ENCODE data around the gene CPLX1. TPM values are rescaled to one million over a fixed set of nuclear protein-coding genes. Genes with fewer than 3 reads are reported as not detected.

CPLX1 gene
- total RNA-seq, 4 donors from 2014 or later, result 0.35 to 0.67 TPM; not detected in 2

- DNase-seq, result peak in 1 of 3 donors; percentile 44
- no peak for TF ChIP-seq POLR2A (IDR thresholded peaks at IDR 0.05)
- TF ChIP-seq, protein P1, sequence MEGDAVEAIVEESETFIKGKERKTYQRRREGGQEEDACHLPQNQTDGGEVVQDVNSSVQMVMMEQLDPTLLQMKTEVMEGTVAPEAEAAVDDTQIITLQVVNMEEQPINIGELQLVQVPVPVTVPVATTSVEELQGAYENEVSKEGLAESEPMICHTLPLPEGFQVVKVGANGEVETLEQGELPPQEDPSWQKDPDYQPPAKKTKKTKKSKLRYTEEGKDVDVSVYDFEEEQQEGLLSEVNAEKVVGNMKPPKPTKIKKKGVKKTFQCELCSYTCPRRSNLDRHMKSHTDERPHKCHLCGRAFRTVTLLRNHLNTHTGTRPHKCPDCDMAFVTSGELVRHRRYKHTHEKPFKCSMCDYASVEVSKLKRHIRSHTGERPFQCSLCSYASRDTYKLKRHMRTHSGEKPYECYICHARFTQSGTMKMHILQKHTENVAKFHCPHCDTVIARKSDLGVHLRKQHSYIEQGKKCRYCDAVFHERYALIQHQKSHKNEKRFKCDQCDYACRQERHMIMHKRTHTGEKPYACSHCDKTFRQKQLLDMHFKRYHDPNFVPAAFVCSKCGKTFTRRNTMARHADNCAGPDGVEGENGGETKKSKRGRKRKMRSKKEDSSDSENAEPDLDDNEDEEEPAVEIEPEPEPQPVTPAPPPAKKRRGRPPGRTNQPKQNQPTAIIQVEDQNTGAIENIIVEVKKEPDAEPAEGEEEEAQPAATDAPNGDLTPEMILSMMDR (IDR thresholded peaks at IDR 0.05), result no peak
- Histone ChIP-seq H3K36me3 (no peaks in the 10 kb centered on the region), H3K9me3 (peaks cover 0 to 10% (median 0%) of the 10 kb centered on the region in 4 donors), H3K4me1 (peaks cover 0 to 7% (median 4%) of the 10 kb centered on the region in 4 donors), H3K27ac (no peak overlapping the region), H3K27me3 (peaks cover 0 to 12% of the 10 kb centered on the region in 2 donors), H3K4me3 (no peak overlapping the region)
These were observed 4.9 kb upstream of the CPLX1 start for GRCh38 chr4:830601-831482.

- peaks cover 0 to 10% (median 0%) of the 10 kb centered on the region in 4 donors for H3K9me3 ChIP-seq
- peak in 1 of 3 donors; percentile 36 for DNase-seq
- H3K27ac ChIP-seq, result no peak overlapping the region
- peaks cover 0 to 16% (median 6%) of the 10 kb centered on the region in 4 donors for H3K4me1 ChIP-seq
- peaks cover 0 to 20% of the 10 kb centered on the region in 2 donors for H3K27me3 ChIP-seq
- no peak overlapping the region for H3K4me3 ChIP-seq
- H3K36me3 ChIP-seq, result no peaks in the 10 kb centered on the region
- TF ChIP-seq, protein P1 (IDR thresholded peaks at IDR 0.05), result no peak
- TF ChIP-seq POLR2A (IDR thresholded peaks at IDR 0.05), result no peak
These were observed 4.1 kb upstream of the CPLX1 start for GRCh38 chr4:829761-830600.

DNA sequence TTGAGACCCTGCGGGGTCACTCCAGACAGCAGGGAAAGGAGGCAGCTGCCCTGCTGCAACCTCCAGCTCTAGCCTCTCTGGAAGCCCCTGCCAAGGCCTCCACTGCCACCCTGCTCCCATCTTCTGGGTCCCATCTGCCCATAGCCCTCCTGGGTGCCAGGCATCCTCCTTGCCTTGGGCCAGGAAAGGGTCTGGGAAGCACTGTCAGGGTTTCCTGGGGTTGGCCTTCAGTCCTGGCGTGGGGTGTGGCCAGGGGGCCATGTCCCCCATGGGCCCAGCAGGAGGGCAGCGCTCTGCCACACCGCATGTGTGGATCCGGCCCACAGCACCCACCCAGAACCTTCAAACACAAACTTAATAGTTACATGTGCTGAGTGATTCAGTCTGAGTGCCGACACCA, 3.4 kb upstream of the CPLX1 start:
- Histone ChIP-seq H3K9me3 (peaks cover 0 to 10% (median 0%) of the 10 kb centered on the region in 4 donors), H3K27me3 (peaks cover 0 to 27% of the 10 kb centered on the region in 2 donors), H3K36me3 (no peaks in the 10 kb centered on the region), H3K27ac (no peak overlapping the region), H3K4me1 (peaks cover 0 to 18% (median 6%) of the 10 kb centered on the region in 4 donors), H3K4me3 (no peak overlapping the region)
- no peak for DNase-seq
- TF ChIP-seq, protein P1 (IDR thresholded peaks at IDR 0.05), result no peak
- TF ChIP-seq POLR2A (IDR thresholded peaks at IDR 0.05), result no peak

- Histone ChIP-seq H3K4me3 (no peak overlapping the region), H3K27me3 (peaks cover 0 to 32% of the 10 kb centered on the region in 2 donors), H3K36me3 (no peaks in the 10 kb centered on the region), H3K27ac (no peak overlapping the region), H3K9me3 (peaks cover 0 to 10% (median 0%) of the 10 kb centered on the region in 4 donors), H3K4me1 (peaks cover 0 to 18% (median 6%) of the 10 kb centered on the region in 4 donors)
- DNase-seq, result peak in 1 of 3 donors; percentile 44
- TF ChIP-seq, protein P1 (IDR thresholded peaks at IDR 0.05), result peak in 1 of 6 experiments; percentile 4
- no peak for TF ChIP-seq POLR2A (IDR thresholded peaks at IDR 0.05)
These were observed 2.8 kb upstream of the CPLX1 start for GRCh38 chr4:828641-829271.
